B cell (primary cell): ENCODE data around the gene SLC25A48. TPM values are rescaled to one million over a fixed set of nuclear protein-coding genes. Genes with fewer than 3 reads are reported as not detected.

Experiments
- ATAC-seq: fragments of 200-7000 bp; cut with Tn5 transposase; one replicate; pipeline ENCODE4 v1.10.0; 2021; ENCODE audit warnings: low read depth, mild to moderate bottlenecking, moderate number of reproducible peaks, moderate library complexity
- CTCF ChIA-PET: fragments of 350-600 bp; sonication (Branson Sonifier 250); formaldehyde crosslinking; loops from one replicate; lab custom pipeline; 2021; ENCODE audit warnings: antibody characterized with exemption, inconsistent platforms; lab: Charles Lee
- POLR2A ChIA-PET: fragments of 350-600 bp; sonication (Branson Sonifier 250); formaldehyde crosslinking; loops from one replicate; lab custom pipeline; 2021; ENCODE audit warnings: antibody characterized with exemption; lab: Charles Lee
- DNase-seq: peaks from one replicate; pipeline ENCODE4 v3.0.0; 2013
- H2AFZ ChIP-seq: 2 replicates; pipeline ENCODE4 v1.6.1; 2012; ENCODE audit warnings: mild to moderate bottlenecking, low read depth, low read length; ENCODE audit not compliant: insufficient read depth, poor library complexity, severe bottlenecking
- H3K27ac ChIP-seq, 2 donors: 1 replicate in 1 of 2; 2 replicates in 1 of 2; pipeline ENCODE4 v1.5.1; 2012 to 2013; ENCODE audit warnings: low read length in 2 of 2, mild to moderate bottlenecking in 2 of 2, moderate library complexity in 1 of 2
- H3K27me3 ChIP-seq, 4 experiments: fragments of 200-600 bp in 1 of 4; sonication (generic) in 1 of 4; replicated peaks in 1 of 4; 1 replicate in 2 of 4; 2 replicates in 2 of 4; pipeline versions ENCODE4 v1.6.1 to v1.7.0; 2013 to 2016; ENCODE audit warnings: low read length in 3 of 4, mild to moderate bottlenecking in 2 of 4, mixed read lengths in 1 of 4, moderate library complexity in 1 of 4; ENCODE audit not compliant: insufficient read depth in 4 of 4, control insufficient read depth in 3 of 4; ENCODE audit errors: control extremely low read depth in 1 of 4
- H3K36me3 ChIP-seq, 2 experiments: replicated peaks in 1 of 2; 1 replicate in 1 of 2; 2 replicates in 1 of 2; pipeline versions ENCODE4 v1.6.1 to v1.7.1; 2013; ENCODE audit warnings: low read length in 1 of 2; ENCODE audit not compliant: insufficient read depth in 2 of 2, control insufficient read depth in 1 of 2; ENCODE audit errors: control extremely low read depth in 1 of 2, extremely low read depth in 1 of 2
- H3K4me1 ChIP-seq, 2 donors: fragments of 200-600 bp in 1 of 2; sonication (generic) in 1 of 2; 1 replicate in 1 of 2; 2 replicates in 1 of 2; pipeline versions ENCODE4 v1.5.1 to v1.6.1; 2013 to 2017; ENCODE audit warnings: low read length in 2 of 2; ENCODE audit not compliant: control insufficient read depth in 2 of 2, insufficient read depth in 2 of 2
- H3K4me2 ChIP-seq: replicated peaks from 2 replicates; pipeline ENCODE3; 2012; ENCODE audit warnings: mild to moderate bottlenecking, low read depth, low read length; ENCODE audit not compliant: poor library complexity, severe bottlenecking
- H3K4me3 ChIP-seq, 5 experiments: fragments of 200-600 bp in 1 of 5; sonication (generic) in 1 of 5; 1 replicate in 3 of 5; 2 replicates in 2 of 5; pipeline versions ENCODE4 v1.5.1 to v1.7.0; 2011 to 2016; ENCODE audit warnings: low read length in 4 of 5, mild to moderate bottlenecking in 4 of 5, low read depth in 2 of 5, control low read depth in 1 of 5, moderate library complexity in 1 of 5; ENCODE audit not compliant: insufficient read depth in 1 of 5; ENCODE audit errors: control extremely low read depth in 1 of 5, extremely low read depth in 1 of 5
- H3K79me2 ChIP-seq: fragments of 200-600 bp; sonication (generic); one replicate; pipeline ENCODE4 v1.6.0; 2016; ENCODE audit warnings: low read length; ENCODE audit not compliant: control insufficient read depth, insufficient read depth
- H3K9ac ChIP-seq: fragments of 200-600 bp; sonication (generic); 2 replicates; pipeline ENCODE4 v1.6.1; 2017; ENCODE audit warnings: mild to moderate bottlenecking, low read length, moderate library complexity
- H3K9me3 ChIP-seq, 3 donors: one replicate each; pipeline versions ENCODE4 v1.6.1 to v1.7.1; 2013; ENCODE audit warnings: low read length in 2 of 3; ENCODE audit not compliant: control insufficient read depth in 2 of 3, insufficient read depth in 1 of 3; ENCODE audit errors: control extremely low read depth in 1 of 3
- H4K20me1 ChIP-seq: 2 replicates; pipeline ENCODE4 v1.6.0; 2012; ENCODE audit warnings: mild to moderate bottlenecking, low read length; ENCODE audit not compliant: insufficient read depth, control insufficient read depth, poor library complexity, severe bottlenecking
- H3K27ac Mint-ChIP-seq: one replicate; pipeline ENCODE4 v1.8.0; 2021; ENCODE audit warnings: mixed read lengths
- H3K27me3 Mint-ChIP-seq: one replicate; pipeline ENCODE4 v1.8.0; 2021; ENCODE audit warnings: mixed read lengths
- H3K4me1 Mint-ChIP-seq: one replicate; pipeline ENCODE4 v1.8.0; 2021; ENCODE audit warnings: mixed read lengths
- H3K4me3 Mint-ChIP-seq: one replicate; pipeline ENCODE4 v1.8.0; 2021; ENCODE audit warnings: mixed read lengths
- H3K9me3 Mint-ChIP-seq: one replicate; pipeline ENCODE4 v1.8.0; 2022; ENCODE audit warnings: mixed read lengths; ENCODE audit not compliant: insufficient read depth
- EZH2 ChIP-seq: IDR thresholded peaks from 2 replicates; pipeline ENCODE4 v1.6.1; 2012; ENCODE audit warnings: borderline replicate concordance, low read depth, mild to moderate bottlenecking, moderate library complexity, low read length; ENCODE audit not compliant: insufficient read depth, poor library complexity, severe bottlenecking
- WGBS: methylation state at CpG from one replicate; pipeline ENCODE4 v1.1.5; 2013; ENCODE audit warnings: missing lambda C conversion rate; ENCODE audit not compliant: insufficient coverage; 5-methylcytosine and 5-hydroxymethylcytosine counted together
- intact Hi-C: fragments of 100-400 bp; cut with micrococcal nuclease; formaldehyde crosslinking; loops from one replicate; pipeline ENCODE4 v1.10.0; 2022
- polyA plus RNA-seq: library from polyadenylated mRNA; depleted of rRNA; stranded (reverse); fragments of >200 nt; gene quantifications from 2 replicates; pipeline ENCODE4 v1.2.3, GENCODE V29; 2012
- total RNA-seq, 2 donors: library from RNA; stranded (reverse); fragments of 120-200 nt in 1 of 2; gene quantifications; 1 replicate in 1 of 2; 2 replicates in 1 of 2; pipeline versions ENCODE4 v1.2.3 to v1.2.4, GENCODE V29; 2013 to 2022
- TF ChIP-seq, protein P1 (sequence below): fragments of 200-600 bp; IDR thresholded peaks from one replicate; pipeline ENCODE4 v1.8.0; 2022; ENCODE audit warnings: antibody characterized with exemption, mild to moderate bottlenecking

SLC25A48 gene
- total and polyA plus RNA-seq, 2 donors (not counting 1 experiment from before 2014, with no cell fraction given) = not detected

- Histone ChIP-seq H3K9me3 (peaks cover 0 to 8% (median under 1%) of the 10 kb centered on the region in 3 donors), H2AFZ (no peak overlapping the region), H3K79me2 (no peaks in the 10 kb centered on the region), H3K4me1 (peaks cover 3 to 7% of the 10 kb centered on the region in 2 donors), H3K27ac (no peak overlapping the region), H3K36me3 (no peaks in the 10 kb centered on the region), H4K20me1 (no peaks in the 10 kb centered on the region), H3K9ac (no peak overlapping the region), H3K27me3 (peaks cover 0 to 30% (median 1%) of the 10 kb centered on the region in 4 experiments), H3K4me2 (no peak overlapping the region), H3K4me3 (no peak overlapping the region)
- no peak for ATAC-seq
- intact Hi-C loops = no loop called here
- DNase-seq = no peak
- Mint-ChIP-seq H3K4me1 (peaks cover 4% of the 10 kb centered on the region), H3K9me3 (no peaks in the 10 kb centered on the region), H3K27me3 (peaks cover 43% of the 10 kb centered on the region), H3K27ac (no peak overlapping the region), H3K4me3 (no peak overlapping the region)
- 79% methylated on average over 5 of the region's 14 CpGs for WGBS
- TF ChIP-seq, protein P1, sequence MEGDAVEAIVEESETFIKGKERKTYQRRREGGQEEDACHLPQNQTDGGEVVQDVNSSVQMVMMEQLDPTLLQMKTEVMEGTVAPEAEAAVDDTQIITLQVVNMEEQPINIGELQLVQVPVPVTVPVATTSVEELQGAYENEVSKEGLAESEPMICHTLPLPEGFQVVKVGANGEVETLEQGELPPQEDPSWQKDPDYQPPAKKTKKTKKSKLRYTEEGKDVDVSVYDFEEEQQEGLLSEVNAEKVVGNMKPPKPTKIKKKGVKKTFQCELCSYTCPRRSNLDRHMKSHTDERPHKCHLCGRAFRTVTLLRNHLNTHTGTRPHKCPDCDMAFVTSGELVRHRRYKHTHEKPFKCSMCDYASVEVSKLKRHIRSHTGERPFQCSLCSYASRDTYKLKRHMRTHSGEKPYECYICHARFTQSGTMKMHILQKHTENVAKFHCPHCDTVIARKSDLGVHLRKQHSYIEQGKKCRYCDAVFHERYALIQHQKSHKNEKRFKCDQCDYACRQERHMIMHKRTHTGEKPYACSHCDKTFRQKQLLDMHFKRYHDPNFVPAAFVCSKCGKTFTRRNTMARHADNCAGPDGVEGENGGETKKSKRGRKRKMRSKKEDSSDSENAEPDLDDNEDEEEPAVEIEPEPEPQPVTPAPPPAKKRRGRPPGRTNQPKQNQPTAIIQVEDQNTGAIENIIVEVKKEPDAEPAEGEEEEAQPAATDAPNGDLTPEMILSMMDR = no peak
- no peak for TF ChIP-seq EZH2
- CTCF ChIA-PET = no interaction called here
- POLR2A ChIA-PET = no interaction called here
Observed at GRCh38 chr5:135832941-135833920, 1.2 kb upstream of the SLC25A48 start.
